Activated B cell treated with CpG ODN at 0.5 μM for 24 hours (primary cell): Measurements from ENCODE around the gene USH1C. TPM values are rescaled to one million over a fixed set of nuclear protein-coding genes. Genes with fewer than 3 reads are reported as not detected.

ENCODE experiments used
- ATAC-seq: fragments of 200-7000 bp; cut with Tn5 transposase; one replicate; pipeline ENCODE4 v1.10.0; 2021; ENCODE audit warnings: low read depth, mild to moderate bottlenecking, moderate library complexity
- CTCF ChIA-PET: fragments of 350-600 bp; sonication (Branson Sonifier 250); formaldehyde crosslinking; loops from one replicate; lab custom pipeline; 2021; ENCODE audit warnings: antibody characterized with exemption; lab: Charles Lee
- POLR2A ChIA-PET: fragments of 350-600 bp; sonication (Branson Sonifier 250); formaldehyde crosslinking; loops from one replicate; lab custom pipeline; 2021; ENCODE audit warnings: antibody characterized with exemption; lab: Charles Lee
- DNase-seq: peaks from one replicate; pipeline ENCODE4 v3.0.0; 2022
- H3K27ac Mint-ChIP-seq: one replicate; pipeline ENCODE4 v1.8.0; 2020; ENCODE audit warnings: mixed read lengths
- H3K27me3 Mint-ChIP-seq: one replicate; pipeline ENCODE4 v1.8.0; 2021; ENCODE audit warnings: mixed read lengths
- H3K36me3 Mint-ChIP-seq: one replicate; pipeline ENCODE4 v1.8.0; 2021; ENCODE audit warnings: low read depth, mixed read lengths
- H3K4me1 Mint-ChIP-seq: one replicate; pipeline ENCODE4 v1.8.0; 2021; ENCODE audit warnings: mixed read lengths
- H3K4me3 Mint-ChIP-seq: one replicate; pipeline ENCODE4 v1.8.0; 2020; ENCODE audit warnings: mild to moderate bottlenecking, mixed read lengths
- H3K9me3 Mint-ChIP-seq: one replicate; pipeline ENCODE4 v1.8.0; 2020; ENCODE audit warnings: mixed read lengths
- intact Hi-C: fragments of 100-400 bp; cut with micrococcal nuclease; formaldehyde crosslinking; loops from one replicate; pipeline ENCODE4 v1.15.1; 2024
- total RNA-seq: library from RNA; stranded (reverse); gene quantifications from 2 replicates; pipeline ENCODE4 v1.2.3, GENCODE V29; 2022
- TF ChIP-seq, protein P1 (sequence below): fragments of 200-600 bp; IDR thresholded peaks from one replicate; pipeline ENCODE4 v1.8.0; 2022; ENCODE audit warnings: antibody characterized with exemption, mild to moderate bottlenecking

USH1C gene
- total RNA-seq, 1 donor from 2014 or later: not detected

DNA sequence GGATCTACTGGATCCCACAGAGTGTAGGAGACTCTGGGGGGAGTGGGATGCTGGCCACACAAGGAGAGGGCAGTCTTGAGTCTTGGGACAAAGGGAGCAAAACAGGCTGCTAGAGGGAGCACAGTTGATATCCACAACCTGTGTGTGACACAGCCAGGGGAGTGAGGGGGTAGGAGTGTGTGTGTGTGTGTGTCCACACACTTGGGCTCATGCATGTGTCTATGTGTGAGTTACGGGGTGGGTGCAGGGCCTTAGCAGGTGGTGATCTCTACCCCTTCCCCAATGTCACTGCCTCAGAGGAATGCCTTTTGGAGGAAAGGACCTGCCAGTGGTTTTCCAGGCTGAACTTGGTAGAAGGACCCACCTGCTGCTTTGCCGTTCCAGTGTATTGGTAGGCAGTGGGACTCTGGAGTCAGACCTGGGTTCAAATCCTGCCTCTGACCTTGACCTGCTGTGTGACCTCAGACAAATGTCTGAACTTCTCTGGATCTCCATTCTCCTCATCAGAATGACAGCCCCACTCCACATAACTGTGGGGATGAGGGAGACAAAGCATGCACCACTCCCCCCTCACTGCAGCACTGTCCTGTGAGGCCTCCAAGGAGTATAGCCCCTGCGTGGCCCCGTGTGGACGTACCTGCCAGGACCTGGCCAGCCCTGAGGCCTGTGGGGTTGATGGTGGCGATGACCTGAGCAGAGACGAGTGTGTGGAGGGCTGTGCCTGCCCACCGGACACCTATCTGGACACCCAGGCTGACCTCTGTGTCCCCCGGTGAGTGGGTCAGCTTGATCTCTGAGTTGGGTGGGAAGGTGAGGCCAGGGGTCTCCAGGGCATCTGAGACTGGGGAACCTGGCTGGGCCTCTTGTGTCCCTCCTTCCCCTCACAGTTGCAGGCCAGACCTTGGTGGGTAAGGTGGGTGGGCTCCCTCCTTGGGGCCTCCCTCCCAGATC, 30.2 kb upstream of the USH1C start:
- intact Hi-C loops: no loop called here
- Mint-ChIP-seq H3K36me3 (no peaks in the 10 kb centered on the region), H3K27me3 (peaks cover 11% of the 10 kb centered on the region), H3K27ac (no peak overlapping the region), H3K4me1 (peaks cover 6% of the 10 kb centered on the region), H3K4me3 (no peak overlapping the region), H3K9me3 (no peaks in the 10 kb centered on the region)
- ATAC-seq: no peak
- ChIA-PET CTCF (no interaction called here), POLR2A (no interaction called here)
- DNase-seq: no peak
- TF ChIP-seq, protein P1, sequence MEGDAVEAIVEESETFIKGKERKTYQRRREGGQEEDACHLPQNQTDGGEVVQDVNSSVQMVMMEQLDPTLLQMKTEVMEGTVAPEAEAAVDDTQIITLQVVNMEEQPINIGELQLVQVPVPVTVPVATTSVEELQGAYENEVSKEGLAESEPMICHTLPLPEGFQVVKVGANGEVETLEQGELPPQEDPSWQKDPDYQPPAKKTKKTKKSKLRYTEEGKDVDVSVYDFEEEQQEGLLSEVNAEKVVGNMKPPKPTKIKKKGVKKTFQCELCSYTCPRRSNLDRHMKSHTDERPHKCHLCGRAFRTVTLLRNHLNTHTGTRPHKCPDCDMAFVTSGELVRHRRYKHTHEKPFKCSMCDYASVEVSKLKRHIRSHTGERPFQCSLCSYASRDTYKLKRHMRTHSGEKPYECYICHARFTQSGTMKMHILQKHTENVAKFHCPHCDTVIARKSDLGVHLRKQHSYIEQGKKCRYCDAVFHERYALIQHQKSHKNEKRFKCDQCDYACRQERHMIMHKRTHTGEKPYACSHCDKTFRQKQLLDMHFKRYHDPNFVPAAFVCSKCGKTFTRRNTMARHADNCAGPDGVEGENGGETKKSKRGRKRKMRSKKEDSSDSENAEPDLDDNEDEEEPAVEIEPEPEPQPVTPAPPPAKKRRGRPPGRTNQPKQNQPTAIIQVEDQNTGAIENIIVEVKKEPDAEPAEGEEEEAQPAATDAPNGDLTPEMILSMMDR: no peak

DNA sequence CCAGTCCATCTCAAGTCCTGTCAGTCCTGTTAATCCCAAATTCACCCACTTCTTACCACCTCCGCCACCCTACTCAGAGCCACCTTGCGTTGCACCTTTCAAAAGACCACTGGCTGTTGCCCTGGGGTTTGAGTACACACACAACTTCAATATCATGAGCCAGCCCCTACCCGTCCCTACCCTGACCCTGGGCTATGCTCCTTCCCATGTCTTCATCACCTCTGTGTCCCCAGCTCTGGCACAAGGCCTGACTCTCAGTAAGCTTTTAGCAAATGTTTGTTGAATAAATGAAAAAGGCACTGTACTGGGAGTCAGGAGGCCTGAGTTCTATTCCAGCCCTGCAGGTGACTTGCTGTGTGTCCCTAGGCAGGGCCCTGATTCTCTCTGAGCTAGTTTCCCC, 29.3 kb upstream of the USH1C start:
- intact Hi-C loops: no loop called here
- TF ChIP-seq, protein P1: no peak
- Mint-ChIP-seq H3K27ac (no peak overlapping the region), H3K4me1 (peaks cover 6% of the 10 kb centered on the region), H3K27me3 (peaks cover 11% of the 10 kb centered on the region), H3K36me3 (no peaks in the 10 kb centered on the region), H3K4me3 (no peak overlapping the region), H3K9me3 (no peaks in the 10 kb centered on the region)
- DNase-seq (peak; percentile 10), ATAC-seq (no peak)
- POLR2A ChIA-PET: no interaction called here
- CTCF ChIA-PET: no interaction called here

DNA sequence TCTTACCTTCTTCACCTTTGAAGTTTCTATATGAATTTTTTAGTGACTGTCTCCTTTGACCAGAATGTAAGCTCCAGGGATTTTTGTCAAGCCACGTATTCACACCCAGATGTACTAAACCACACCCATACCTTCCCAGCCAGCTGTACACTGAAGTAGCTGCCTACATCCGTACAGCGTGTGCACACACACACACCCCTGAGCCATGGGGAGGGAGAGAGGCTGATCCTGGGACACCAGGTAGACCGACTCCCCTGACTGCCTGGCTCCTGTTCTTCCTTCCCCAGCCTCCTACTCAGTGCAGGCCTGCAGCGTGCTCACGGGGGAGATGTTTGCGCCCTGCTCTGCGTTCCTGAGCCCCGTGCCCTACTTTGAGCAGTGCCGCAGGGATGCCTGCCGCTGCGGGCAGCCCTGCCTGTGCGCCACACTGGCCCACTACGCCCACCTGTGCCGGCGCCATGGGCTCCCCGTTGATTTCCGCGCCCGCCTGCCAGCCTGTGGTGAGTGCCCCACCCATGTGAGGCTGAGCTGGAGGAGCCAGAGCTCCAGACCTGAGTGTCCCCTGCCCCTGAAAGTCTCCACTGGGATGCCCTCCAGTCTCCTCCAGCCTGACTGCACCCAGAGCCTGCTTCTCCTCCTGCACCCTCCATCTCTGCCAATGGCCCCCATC, 28.7 kb upstream of the USH1C start:
- ChIA-PET POLR2A (no interaction called here), CTCF (no interaction called here)
- no peaks in the 10 kb centered on the region for H3K36me3 Mint-ChIP-seq
- H3K9me3 Mint-ChIP-seq: no peaks in the 10 kb centered on the region
- H3K4me3 Mint-ChIP-seq: no peak overlapping the region
- TF ChIP-seq, protein P1: no peak
- H3K27me3 Mint-ChIP-seq: peaks cover 10% of the 10 kb centered on the region
- no peak overlapping the region for H3K27ac Mint-ChIP-seq
- intact Hi-C loops: no loop called here
- H3K4me1 Mint-ChIP-seq: peaks cover 6% of the 10 kb centered on the region
- ATAC-seq (no peak), DNase-seq (no peak)

DNA sequence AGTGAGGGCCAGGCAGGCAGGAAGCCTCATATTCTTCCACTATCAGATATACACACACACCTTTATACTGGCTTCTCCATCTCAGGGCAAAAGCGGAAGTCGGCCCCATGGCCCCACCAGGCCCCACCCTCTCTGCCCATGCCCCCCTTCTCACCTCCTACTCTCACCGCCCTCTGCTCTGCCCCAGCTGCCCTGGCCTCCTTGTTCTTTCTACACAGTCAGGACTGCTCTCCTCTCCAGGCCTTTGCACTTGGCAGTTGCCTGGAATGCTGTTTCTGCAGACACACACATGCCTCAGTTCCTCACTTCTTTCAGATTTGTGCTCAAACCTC, 28.1 kb upstream of the USH1C start:
- H3K4me1 Mint-ChIP-seq: peaks cover 6% of the 10 kb centered on the region
- no peaks in the 10 kb centered on the region for H3K36me3 Mint-ChIP-seq
- peak; percentile 7 for DNase-seq
- no peak overlapping the region for H3K27ac Mint-ChIP-seq
- ChIA-PET CTCF (no interaction called here), POLR2A (no interaction called here)
- ATAC-seq: peak; percentile 31
- TF ChIP-seq, protein P1: no peak
- no peak overlapping the region for H3K4me3 Mint-ChIP-seq
- intact Hi-C loops: no loop called here
- peaks cover 10% of the 10 kb centered on the region for H3K27me3 Mint-ChIP-seq
- no peaks in the 10 kb centered on the region for H3K9me3 Mint-ChIP-seq
